ENCODE results near the gene TMEM163. TPM values are rescaled to one million over a fixed set of nuclear protein-coding genes. Genes with fewer than 3 reads are reported as not detected.

The TMEM163 gene
- total RNA-seq, 1 experiment from 2014 or later, result 0.94 TPM

- Mint-ChIP-seq H3K27me3 (ENCODE audit: low read depth) (peaks cover 3% of the 10 kb centered on the region), H3K4me1 (peaks cover 17% of the 10 kb centered on the region), H3K27ac (no peak overlapping the region), H3K9me3 (peaks cover 9% of the 10 kb centered on the region), H3K36me3 (peaks cover 5% of the 10 kb centered on the region), H3K4me3 (no peak overlapping the region)
- ChIA-PET POLR2A (no interaction called here), CTCF (interaction anchor here (0.7 kb wide), 2 partner anchors 88 to 144 kb away, joined by 3 to 4 read pairs; no protein-coding TSS in a partner anchor)
- DNase-seq (ENCODE audit: low spot score) (no peak), ATAC-seq (no peak)
- no peak for TF ChIP-seq CREB1 (CRISPR knock-in tag; IDR thresholded peaks at IDR 0.05)
- TF ChIP-seq ZNF425 (CRISPR knock-in tag; conservative IDR thresholded peaks at IDR 0.05), result no peak
- TF ChIP-seq ZNF512 (CRISPR knock-in tag; IDR thresholded peaks at IDR 0.05; ENCODE audit: borderline replicate concordance), result no peak
- no peak for TF ChIP-seq OVOL2 (CRISPR knock-in tag; IDR thresholded peaks at IDR 0.05; ENCODE audit: borderline replicate concordance)
- no peak for TF ChIP-seq SP1 (CRISPR knock-in tag; conservative IDR thresholded peaks at IDR 0.05)
- no peak for TF ChIP-seq AFF4 (CRISPR knock-in tag; IDR thresholded peaks at IDR 0.05; ENCODE audit: borderline replicate concordance)
- TF ChIP-seq ZNF121 (CRISPR knock-in tag; IDR thresholded peaks at IDR 0.05), result no peak
- no peak for TF ChIP-seq HMGXB4 (CRISPR knock-in tag; IDR thresholded peaks at IDR 0.05)
- no peak for TF ChIP-seq E2F1 (CRISPR knock-in tag; IDR thresholded peaks at IDR 0.05)
- no peak for TF ChIP-seq ZNF671 (CRISPR knock-in tag; IDR thresholded peaks at IDR 0.05)
- TF ChIP-seq TEAD1 (CRISPR knock-in tag; IDR thresholded peaks at IDR 0.05), result no peak
- no peak for TF ChIP-seq MLX (CRISPR knock-in tag; IDR thresholded peaks at IDR 0.05)
- no peak for TF ChIP-seq MYBL2 (CRISPR knock-in tag; IDR thresholded peaks at IDR 0.05)
- TF ChIP-seq CDX4 (CRISPR knock-in tag; IDR thresholded peaks at IDR 0.05; ENCODE audit: borderline replicate concordance), result no peak
- no peak for TF ChIP-seq KAT7 (CRISPR knock-in tag; IDR thresholded peaks at IDR 0.05; ENCODE audit: borderline replicate concordance)
- TF ChIP-seq ZNF138 (CRISPR knock-in tag; conservative IDR thresholded peaks at IDR 0.05), result no peak
- no peak for TF ChIP-seq ZNF219 (CRISPR knock-in tag; IDR thresholded peaks at IDR 0.05; ENCODE audit: borderline replicate concordance)
- no peak for TF ChIP-seq ATF6 (CRISPR knock-in tag; IDR thresholded peaks at IDR 0.05)
- TF ChIP-seq ZNF232 (CRISPR knock-in tag; IDR thresholded peaks at IDR 0.05), result no peak
Observed at GRCh38 chr2:134603966-134604365, 114.8 kb downstream of the TMEM163 start.

Measured in WTC11 (cell line).